NT2/D1 (cell line): Measurements from ENCODE around the gene SLC25A6.
"Not testable (repeated sequence)": the region's sequence is repeated elsewhere in the genome, so short reads cannot be mapped to it uniquely, and the experiment has no call there.

ENCODE experiments used
- DNase-seq: peaks from one replicate; pipeline ENCODE4 v3.0.0-alpha.2; 2011; ENCODE audit warnings: low read depth, low spot score
- H3K27me3 ChIP-seq: 2 replicates; pipeline ENCODE4 v1.6.0; 2011; ENCODE audit warnings: mild to moderate bottlenecking; ENCODE audit not compliant: insufficient read length, insufficient read depth
- H3K36me3 ChIP-seq: 2 replicates; pipeline ENCODE4 v1.6.1; 2011; ENCODE audit warnings: mild to moderate bottlenecking, low read length, mixed read lengths; ENCODE audit not compliant: insufficient read depth, insufficient read length
- H3K4me1 ChIP-seq: 2 replicates; pipeline ENCODE4 v1.5.1; 2011; ENCODE audit not compliant: insufficient read depth, insufficient read length
- H3K4me3 ChIP-seq: 2 replicates; pipeline ENCODE4 v1.5.1; 2011; ENCODE audit warnings: low read depth; ENCODE audit not compliant: insufficient read length
- H3K9ac ChIP-seq: 2 replicates; pipeline ENCODE4 v1.6.0; 2011; ENCODE audit warnings: low read depth; ENCODE audit not compliant: insufficient read length
- H3K9me3 ChIP-seq: 2 replicates; pipeline ENCODE4 v1.5.1; 2011; ENCODE audit warnings: mild to moderate bottlenecking, low read length; ENCODE audit not compliant: insufficient read depth
- SUZ12 ChIP-seq: IDR thresholded peaks from 2 replicates; pipeline ENCODE4 v1.6.1; 2011; ENCODE audit not compliant: insufficient read length, insufficient read depth; ENCODE audit errors: extremely low read depth
- YY1 ChIP-seq: IDR thresholded peaks from 2 replicates; pipeline ENCODE4 v1.6.1; 2011; ENCODE audit not compliant: insufficient read length, insufficient read depth
- ZNF274 ChIP-seq: IDR thresholded peaks from 2 replicates; pipeline ENCODE4 v1.6.1; 2011; ENCODE audit warnings: mild to moderate bottlenecking, low read depth, low read length

The SLC25A6 gene

DNA sequence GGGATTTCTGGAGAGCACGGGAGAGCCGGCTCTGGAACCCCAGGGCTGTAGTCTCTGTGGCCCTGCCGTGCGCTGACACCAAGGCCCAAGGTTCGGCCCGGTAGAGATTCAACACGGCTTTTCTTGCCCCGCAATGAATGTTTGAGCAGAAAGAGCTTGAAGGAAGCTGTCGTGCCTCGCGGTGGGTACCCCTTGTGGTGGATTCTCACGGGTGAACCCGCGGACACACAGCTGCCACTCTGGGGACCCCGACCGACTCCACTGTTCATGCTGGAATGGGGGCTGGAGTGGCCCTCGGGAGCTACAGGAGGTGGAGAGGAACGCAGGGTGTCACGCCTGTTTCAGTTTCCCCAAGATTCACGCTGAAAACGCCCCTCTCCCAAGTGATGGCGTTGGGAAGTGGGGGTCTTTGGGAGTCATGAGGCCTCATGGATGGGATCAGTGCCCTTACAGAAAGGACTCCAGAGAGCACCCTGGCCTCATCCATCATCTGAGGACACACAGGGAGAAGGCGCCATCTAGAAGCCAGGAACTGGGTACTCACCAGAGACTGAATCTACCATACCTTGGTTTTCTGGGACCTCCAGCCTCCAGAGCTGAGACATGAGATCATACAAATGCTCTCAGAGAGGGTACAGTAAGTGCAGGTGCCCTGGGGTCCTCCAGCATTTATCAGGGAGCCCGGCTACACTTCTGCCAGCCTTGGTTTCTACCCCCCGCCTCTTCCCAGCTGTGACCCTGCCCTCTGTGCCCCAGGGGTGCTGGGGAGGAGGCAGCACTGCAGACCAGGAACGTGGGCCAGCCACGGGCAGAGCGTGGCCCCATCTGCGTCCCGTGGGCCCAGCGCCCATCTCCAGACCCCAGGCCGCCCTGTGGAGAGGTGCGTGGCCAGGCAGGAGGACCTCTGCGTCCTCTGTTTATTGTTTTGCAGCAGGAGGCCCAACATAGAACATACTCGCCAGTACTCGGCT, 6.4 kb downstream of the SLC25A6 start:
- Histone ChIP-seq H3K9me3 (peaks cover 6% of the 10 kb centered on the region; the same call in 1 of the 2 replicates), H3K4me3 (no peak overlapping the region), H3K27me3 (no peaks in the 10 kb centered on the region), H3K4me1 (peaks cover 12% of the 10 kb centered on the region), H3K9ac (no peak overlapping the region), H3K36me3 (peaks cover 78% of the 10 kb centered on the region)
- no peak for DNase-seq
- TF ChIP-seq YY1 (no peak), ZNF274 (no peak), SUZ12 (no peak)

DNA sequence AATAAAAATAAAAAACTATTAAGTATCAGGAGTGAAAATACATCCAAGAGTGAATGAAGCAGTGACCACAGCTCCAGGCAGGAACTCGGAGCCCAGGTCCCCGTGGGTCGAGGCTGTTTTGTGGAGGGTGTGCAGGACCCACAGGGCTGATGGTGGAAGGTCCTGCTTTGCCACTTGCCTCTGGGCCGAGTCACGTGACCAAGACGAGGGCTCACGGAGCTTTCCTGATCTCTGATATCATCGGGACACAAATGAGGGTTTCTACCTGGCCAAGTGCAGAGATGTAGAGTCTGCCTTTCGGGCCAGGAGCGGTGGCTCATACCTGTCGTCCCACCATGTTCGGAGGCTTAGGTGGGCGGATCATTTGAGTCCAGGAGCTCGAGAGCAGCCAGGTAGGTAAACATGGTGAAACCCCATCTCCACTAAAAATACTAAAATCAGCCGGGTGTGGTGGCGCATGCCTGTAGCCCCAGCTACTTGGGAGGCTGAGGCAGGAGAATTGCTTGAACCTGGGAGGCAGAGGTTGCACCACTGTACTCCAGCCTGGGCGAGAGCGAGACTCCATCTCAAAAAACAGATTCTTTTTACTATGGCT, 7.2 kb downstream of the SLC25A6 start:
- no peak for DNase-seq
- Histone ChIP-seq H3K36me3 (peaks cover 70% of the 10 kb centered on the region), H3K27me3 (no peaks in the 10 kb centered on the region), H3K9ac (no peak overlapping the region), H3K4me1 (peaks cover 12% of the 10 kb centered on the region), H3K4me3 (no peak overlapping the region), H3K9me3 (peaks cover 6% of the 10 kb centered on the region; the same call in 1 of the 2 replicates)
- TF ChIP-seq SUZ12: no peak
- no peak for TF ChIP-seq ZNF274
- no peak for TF ChIP-seq YY1

DNA sequence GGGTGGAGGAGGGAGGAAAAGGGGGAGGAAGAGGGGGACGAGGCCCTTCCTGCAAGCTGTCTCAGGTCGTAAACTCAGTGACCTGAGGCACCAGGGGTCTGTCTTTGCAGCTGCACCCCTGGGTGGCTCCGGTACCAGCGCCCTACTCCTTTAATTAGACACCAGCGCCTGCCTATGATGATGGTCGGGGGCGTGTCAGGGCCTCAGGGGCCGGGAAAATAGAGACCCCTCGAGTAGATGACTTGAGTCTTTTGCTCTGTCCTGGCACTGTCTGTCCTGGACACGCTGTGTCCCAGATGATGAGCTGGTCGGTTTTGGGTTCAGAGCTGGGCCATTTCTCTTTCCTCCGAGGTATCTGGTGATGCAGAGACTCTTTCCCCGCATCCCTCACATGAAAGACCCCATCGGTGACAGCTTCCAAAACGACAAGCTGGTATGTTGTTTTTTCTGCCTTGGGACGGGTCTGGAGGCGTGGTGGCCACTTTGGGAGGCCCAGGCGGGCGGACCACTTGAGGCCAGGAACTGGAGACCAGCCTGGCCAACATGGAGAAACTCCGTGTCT, 11.2 kb downstream of the SLC25A6 start:
- H3K4me3 ChIP-seq: no peak overlapping the region
- peaks cover 37% of the 10 kb centered on the region for H3K36me3 ChIP-seq
- peaks cover 7% of the 10 kb centered on the region for H3K4me1 ChIP-seq
- DNase-seq: no peak
- TF ChIP-seq ZNF274 (no peak), SUZ12 (no peak), YY1 (no peak)
- H3K9me3 ChIP-seq: peaks cover 6% of the 10 kb centered on the region; the same call in 1 of the 2 replicates
- H3K27me3 ChIP-seq: no peaks in the 10 kb centered on the region
- no peak overlapping the region for H3K9ac ChIP-seq

DNA sequence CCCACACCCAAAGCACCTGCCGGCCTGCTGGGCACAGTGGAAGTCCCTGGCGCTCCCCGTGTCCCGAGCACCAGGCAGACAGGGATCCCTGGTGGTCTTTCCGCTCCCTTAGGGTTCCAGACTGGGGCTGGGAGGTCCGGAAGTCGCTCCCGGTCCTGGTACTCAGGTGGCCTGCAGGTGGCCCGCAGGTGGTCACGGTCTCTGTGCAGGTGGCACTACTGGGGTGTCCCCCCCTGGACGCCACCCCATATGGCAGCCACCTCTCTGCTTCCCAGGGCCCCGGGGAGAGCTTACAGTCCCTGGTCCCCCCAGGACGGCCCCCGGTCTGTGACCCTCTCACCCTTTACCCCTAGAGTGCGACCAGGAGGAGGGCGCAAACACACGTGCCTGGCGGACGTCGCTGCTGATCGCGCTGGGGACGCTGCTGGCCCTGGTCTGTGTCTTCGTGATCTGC, 13.6 kb downstream of the SLC25A6 start:
- no peaks in the 10 kb centered on the region for H3K27me3 ChIP-seq
- no peak for DNase-seq
- H3K4me3 ChIP-seq: no peak overlapping the region
- peak overlapping the region; percentile 32 for H3K9ac ChIP-seq
- peaks cover 6% of the 10 kb centered on the region; the same call in 1 of the 2 replicates for H3K9me3 ChIP-seq
- peaks cover 16% of the 10 kb centered on the region for H3K36me3 ChIP-seq
- H3K4me1 ChIP-seq: peaks cover 7% of the 10 kb centered on the region
- no peak for TF ChIP-seq YY1
- TF ChIP-seq SUZ12: no peak
- TF ChIP-seq ZNF274: no peak

DNA sequence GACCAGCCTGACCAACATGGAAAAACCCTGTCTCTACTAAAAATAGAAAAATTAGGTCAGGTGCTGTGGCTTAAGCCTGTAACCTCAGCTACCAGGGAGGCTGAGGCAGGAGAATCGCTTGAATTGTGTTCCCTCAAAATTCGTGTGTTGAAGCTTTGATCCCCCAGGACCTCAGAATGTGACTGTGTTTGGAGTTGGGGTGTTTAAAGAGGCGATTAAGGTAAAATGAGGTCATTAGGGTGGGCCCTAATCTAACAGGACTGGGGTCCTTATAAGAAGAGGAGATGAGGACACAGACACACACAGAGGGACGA, 23.6 kb downstream of the SLC25A6 start:
- peaks cover 8% of the 10 kb centered on the region for H3K36me3 ChIP-seq
- DNase-seq: no peak
- H3K9ac ChIP-seq: no peak overlapping the region
- no peaks in the 10 kb centered on the region for H3K9me3 ChIP-seq
- TF ChIP-seq SUZ12 (no peak), ZNF274 (no peak), YY1 (no peak)
- H3K4me1 ChIP-seq: no peaks in the 10 kb centered on the region
- H3K27me3 ChIP-seq: no peaks in the 10 kb centered on the region
- no peak overlapping the region for H3K4me3 ChIP-seq

DNA sequence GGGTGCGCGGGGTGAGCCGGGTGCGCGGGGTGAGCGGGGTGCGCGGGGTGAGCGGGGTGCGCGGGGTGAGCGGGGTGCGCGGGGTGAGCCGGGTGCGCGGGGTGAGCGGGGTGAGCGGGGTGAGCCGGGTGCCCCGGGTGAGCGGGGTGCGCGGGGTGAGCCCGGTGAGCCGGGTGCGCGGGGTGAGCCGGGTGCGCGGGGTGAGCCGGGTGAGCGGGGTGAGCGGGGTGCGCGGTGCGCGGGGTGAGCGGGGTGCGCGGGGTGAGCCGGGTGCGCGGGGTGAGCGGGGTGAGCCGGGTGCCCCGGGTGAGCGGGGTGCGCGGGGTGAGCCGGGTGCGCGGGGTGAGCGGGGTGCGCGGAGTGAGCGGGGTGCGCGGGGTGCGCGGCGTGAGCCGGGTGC, 25.6 kb downstream of the SLC25A6 start:
- not testable (repeated sequence) for H3K9me3 ChIP-seq, H3K4me1 ChIP-seq, H3K9ac ChIP-seq, DNase-seq, H3K4me3 ChIP-seq, H3K27me3 ChIP-seq
- H3K36me3 ChIP-seq: peaks cover 18% of the 10 kb centered on the region

DNA sequence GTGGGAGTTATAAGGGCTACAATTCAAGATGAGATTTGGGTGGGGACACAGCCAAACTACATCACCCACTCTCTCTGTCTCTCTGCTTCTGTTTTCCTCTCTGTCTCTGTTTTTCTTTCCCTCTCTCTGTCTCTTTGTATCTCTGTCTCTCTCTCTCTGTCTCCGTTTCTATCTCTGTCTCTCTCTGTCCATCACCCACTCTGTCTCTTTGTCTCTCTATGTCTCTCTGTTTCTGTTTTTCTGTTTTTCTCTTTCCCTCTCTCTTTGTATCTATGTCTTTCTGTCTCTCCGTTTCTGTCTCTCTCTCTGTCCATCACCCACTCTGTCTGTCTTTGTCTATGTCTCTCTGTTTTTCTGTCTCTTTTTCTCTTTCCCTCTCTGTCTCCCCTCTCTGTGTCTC, 30.0 kb downstream of the SLC25A6 start:
- no peak for DNase-seq
- Histone ChIP-seq H3K27me3 (no peaks in the 10 kb centered on the region), H3K36me3 (peaks cover 30% of the 10 kb centered on the region), H3K4me3 (no peak overlapping the region), H3K4me1 (peaks cover 3% of the 10 kb centered on the region), H3K9me3 (peaks cover 9% of the 10 kb centered on the region; the same call in 1 of the 2 replicates), H3K9ac (no peak overlapping the region)
- no peak for TF ChIP-seq SUZ12
- TF ChIP-seq ZNF274: no peak
- no peak for TF ChIP-seq YY1
